Mesenchymal stem cell (in vitro differentiated cells and primary cell): ENCODE results near the gene MOV10L1.

Experiments
- DNase-seq: peaks from one replicate; pipeline ENCODE4 v3.0.0-alpha.2; 2013
- H2AFZ ChIP-seq: one replicate; pipeline ENCODE4 v1.6.1; 2013; ENCODE audit warnings: low read depth, mild to moderate bottlenecking, control low read depth, inconsistent platforms, low read length, moderate library complexity
- H2AK5ac ChIP-seq: 2 replicates; pipeline ENCODE4 v1.6.1; 2013; ENCODE audit warnings: low read length, moderate library complexity, mild to moderate bottlenecking, inconsistent platforms; ENCODE audit not compliant: severe bottlenecking
- H2BK120ac ChIP-seq: one replicate; pipeline ENCODE4 v1.6.1; 2013; ENCODE audit warnings: low read depth, mild to moderate bottlenecking, inconsistent platforms, low read length, moderate library complexity
- H2BK12ac ChIP-seq, 2 experiments: one replicate each; pipeline ENCODE4 v1.6.1; 2013; ENCODE audit warnings: inconsistent platforms in 2 of 2, low read length in 2 of 2, mild to moderate bottlenecking in 2 of 2, moderate library complexity in 2 of 2, control low read depth in 1 of 2
- H2BK15ac ChIP-seq: one replicate; pipeline ENCODE4 v1.6.1; 2013; ENCODE audit warnings: mild to moderate bottlenecking, low read depth, inconsistent platforms; ENCODE audit not compliant: poor library complexity, severe bottlenecking
- H2BK5ac ChIP-seq: 2 replicates; pipeline ENCODE4 v1.6.1; 2013; ENCODE audit warnings: low read depth, mild to moderate bottlenecking, low read length, control low read depth, inconsistent platforms; ENCODE audit not compliant: poor library complexity, severe bottlenecking
- H3K14ac ChIP-seq, 2 experiments: one replicate each; pipeline ENCODE4 v1.6.1; 2013; ENCODE audit warnings: inconsistent platforms in 2 of 2, low read length in 2 of 2, control low read depth in 1 of 2, mild to moderate bottlenecking in 1 of 2, moderate library complexity in 1 of 2
- H3K18ac ChIP-seq, 2 experiments: one replicate each; pipeline ENCODE4 v1.6.1; 2013; ENCODE audit warnings: inconsistent platforms in 2 of 2, low read length in 2 of 2, control low read depth in 1 of 2, low read depth in 1 of 2, mild to moderate bottlenecking in 1 of 2
- H3K23ac ChIP-seq, 2 experiments: one replicate each; pipeline ENCODE4 v1.6.1; 2013; ENCODE audit warnings: inconsistent platforms in 2 of 2, low read length in 2 of 2, mild to moderate bottlenecking in 2 of 2, moderate library complexity in 2 of 2, control low read depth in 1 of 2
- H3K27ac ChIP-seq: 2 replicates; pipeline ENCODE4 v1.5.1; 2013; ENCODE audit warnings: mild to moderate bottlenecking, moderate library complexity, low read length, control low read depth, inconsistent platforms; ENCODE audit not compliant: poor library complexity, severe bottlenecking
- H3K27me3 ChIP-seq, 2 experiments: 2 replicates each; pipeline versions ENCODE4 v1.6.1 to v1.7.0; 2013; ENCODE audit warnings: low read length in 2 of 2, mild to moderate bottlenecking in 2 of 2, moderate library complexity in 2 of 2, control low read depth in 1 of 2, inconsistent platforms in 1 of 2; ENCODE audit not compliant: control insufficient read depth in 1 of 2, insufficient read depth in 1 of 2
- H3K36me3 ChIP-seq, 2 experiments: 2 replicates each; pipeline versions ENCODE4 v1.6.1 to v1.7.0; 2013; ENCODE audit warnings: low read length in 2 of 2, control low read depth in 1 of 2, inconsistent platforms in 1 of 2, low read depth in 1 of 2, mild to moderate bottlenecking in 1 of 2; ENCODE audit not compliant: insufficient read depth in 2 of 2, control insufficient read depth in 1 of 2
- H3K4ac ChIP-seq, 2 experiments: one replicate each; pipeline ENCODE4 v1.6.1; 2013; ENCODE audit warnings: inconsistent platforms in 2 of 2, low read length in 2 of 2, mild to moderate bottlenecking in 2 of 2, moderate library complexity in 2 of 2, control low read depth in 1 of 2, low read depth in 1 of 2
- H3K4me1 ChIP-seq: 2 replicates; pipeline ENCODE4 v1.6.1; 2013; ENCODE audit warnings: low read depth, low read length, control low read depth; ENCODE audit not compliant: control insufficient read depth, insufficient read depth
- H3K4me2 ChIP-seq: 2 replicates; pipeline ENCODE4 v1.6.1; 2013; ENCODE audit warnings: low read length, mild to moderate bottlenecking, inconsistent platforms; ENCODE audit not compliant: poor library complexity, severe bottlenecking
- H3K4me3 ChIP-seq, 2 experiments: 2 replicates each; pipeline versions ENCODE4 v1.5.1 to v1.7.0; 2013; ENCODE audit warnings: low read length in 2 of 2, mild to moderate bottlenecking in 2 of 2, control low read depth in 1 of 2, low read depth in 1 of 2; ENCODE audit not compliant: insufficient read depth in 1 of 2
- H3K79me1 ChIP-seq: replicated peaks from 2 replicates; pipeline ENCODE4 v1.6.1; 2013; ENCODE audit warnings: mild to moderate bottlenecking, control low read depth, low read length, inconsistent platforms; ENCODE audit not compliant: poor library complexity, severe bottlenecking
- H3K9ac ChIP-seq: 2 replicates; pipeline ENCODE4 v1.7.0; 2013; ENCODE audit warnings: mild to moderate bottlenecking, low read length, moderate library complexity
- H3K9me3 ChIP-seq: 2 replicates; pipeline ENCODE4 v1.7.0; 2013; ENCODE audit warnings: mild to moderate bottlenecking, low read length; ENCODE audit not compliant: control insufficient read depth
- H4K8ac ChIP-seq: one replicate; pipeline ENCODE4 v1.6.1; 2013; ENCODE audit warnings: inconsistent platforms, mild to moderate bottlenecking, low read length, moderate library complexity
- H4K91ac ChIP-seq: one replicate; pipeline ENCODE4 v1.6.1; 2013; ENCODE audit warnings: mild to moderate bottlenecking, low read length, inconsistent platforms
- WGBS: methylation state at CpG from one replicate; pipeline ENCODE4 v1.1.7; 2013; ENCODE audit warnings: mixed read lengths; 5-methylcytosine and 5-hydroxymethylcytosine counted together

MOV10L1 gene

DNA sequence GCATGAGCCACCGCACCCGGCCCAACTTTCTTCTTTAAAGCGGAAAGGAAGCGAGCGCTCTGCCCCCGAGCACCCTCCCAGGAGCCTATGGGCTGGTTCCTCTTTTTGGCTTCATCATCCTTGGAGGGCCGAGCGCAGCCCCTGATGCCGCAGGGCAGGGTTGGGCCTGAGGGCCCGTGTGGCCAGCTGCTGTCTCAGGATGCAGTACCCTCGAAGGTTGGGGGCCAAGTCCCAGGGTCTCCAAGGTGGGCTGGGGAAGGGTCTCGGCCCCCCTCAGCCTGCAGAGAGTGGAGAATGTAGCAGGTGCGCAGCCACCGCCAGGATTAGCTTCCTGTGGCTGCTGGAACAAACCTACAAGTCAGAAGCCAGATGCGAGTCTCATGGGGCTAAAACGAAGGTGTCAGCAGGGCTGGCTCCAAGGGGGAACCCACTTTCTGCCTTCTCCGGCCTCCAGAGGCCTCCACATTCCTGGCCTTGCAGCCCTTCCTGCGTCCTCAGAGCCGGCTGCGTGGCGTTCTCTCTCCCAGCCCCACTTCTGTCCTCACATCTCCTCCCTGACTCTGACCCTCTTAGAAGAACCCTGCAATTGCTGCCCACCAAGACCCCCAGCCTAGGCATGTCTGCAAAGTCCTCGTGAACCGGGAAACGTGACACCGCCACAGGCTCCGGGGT lies 83.6 kb downstream of the MOV10L1 start:
- Histone ChIP-seq H3K27ac (no peak overlapping the region), H3K4ac (no peak overlapping the region), H3K18ac (no peak overlapping the region), H2BK120ac (no peak overlapping the region), H3K79me1 (no peaks in the 10 kb centered on the region), H4K91ac (no peak overlapping the region), H2BK15ac (no peak overlapping the region), H3K23ac (no peak overlapping the region), H3K4me2 (no peak overlapping the region), H3K9me3 (peaks cover 3% of the 10 kb centered on the region), H3K9ac (no peak overlapping the region), H2AK5ac (no peak overlapping the region), H3K36me3 (no peaks in the 10 kb centered on the region), H3K14ac (no peak overlapping the region), H3K27me3 (peaks cover 21 to 59% of the 10 kb centered on the region in 2 experiments), H2BK5ac (no peak overlapping the region), H2AFZ (no peak overlapping the region), H2BK12ac (no peak overlapping the region), H3K4me3 (no peak overlapping the region), H4K8ac (no peak overlapping the region), H3K4me1 (peaks cover 12% of the 10 kb centered on the region)
- WGBS = 91% methylated on average over 26 of the region's 26 CpGs
- no peak for DNase-seq

DNA sequence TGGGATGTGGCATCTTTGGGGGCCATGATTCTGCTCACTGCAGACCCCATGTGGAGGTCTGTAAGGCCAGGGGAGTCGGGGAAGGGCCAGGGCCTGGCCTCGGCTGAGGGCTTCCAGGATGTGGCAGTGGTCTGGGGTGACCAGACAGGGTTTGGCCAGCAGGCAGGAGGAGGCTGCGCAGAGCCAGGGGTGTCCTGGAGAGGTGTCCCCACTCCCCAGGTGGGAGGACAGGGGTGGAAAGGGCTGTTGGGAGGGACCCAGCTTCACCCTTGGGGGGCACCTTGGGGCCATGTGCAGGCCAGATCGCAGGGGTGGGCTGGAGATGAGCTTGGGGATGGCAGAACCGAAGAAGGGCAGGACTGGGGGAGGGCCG lies 84.2 kb downstream of the MOV10L1 start:
- Histone ChIP-seq H2AFZ (no peak overlapping the region), H3K23ac (no peak overlapping the region), H2BK15ac (no peak overlapping the region), H2AK5ac (no peak overlapping the region), H2BK12ac (no peak overlapping the region), H3K4me1 (peaks cover 11% of the 10 kb centered on the region), H2BK5ac (no peak overlapping the region), H3K18ac (no peak overlapping the region), H3K79me1 (no peaks in the 10 kb centered on the region), H3K14ac (no peak overlapping the region), H3K9me3 (peaks cover 3% of the 10 kb centered on the region), H3K9ac (no peak overlapping the region), H3K4ac (no peak overlapping the region), H2BK120ac (no peak overlapping the region), H3K4me2 (no peak overlapping the region), H3K27ac (no peak overlapping the region), H3K27me3 (peaks cover 17 to 60% of the 10 kb centered on the region in 2 experiments), H4K91ac (no peak overlapping the region), H4K8ac (no peak overlapping the region), H3K4me3 (no peak overlapping the region), H3K36me3 (no peaks in the 10 kb centered on the region)
- DNase-seq = no peak
- 92% methylated on average over 6 of the region's 6 CpGs for WGBS

DNA sequence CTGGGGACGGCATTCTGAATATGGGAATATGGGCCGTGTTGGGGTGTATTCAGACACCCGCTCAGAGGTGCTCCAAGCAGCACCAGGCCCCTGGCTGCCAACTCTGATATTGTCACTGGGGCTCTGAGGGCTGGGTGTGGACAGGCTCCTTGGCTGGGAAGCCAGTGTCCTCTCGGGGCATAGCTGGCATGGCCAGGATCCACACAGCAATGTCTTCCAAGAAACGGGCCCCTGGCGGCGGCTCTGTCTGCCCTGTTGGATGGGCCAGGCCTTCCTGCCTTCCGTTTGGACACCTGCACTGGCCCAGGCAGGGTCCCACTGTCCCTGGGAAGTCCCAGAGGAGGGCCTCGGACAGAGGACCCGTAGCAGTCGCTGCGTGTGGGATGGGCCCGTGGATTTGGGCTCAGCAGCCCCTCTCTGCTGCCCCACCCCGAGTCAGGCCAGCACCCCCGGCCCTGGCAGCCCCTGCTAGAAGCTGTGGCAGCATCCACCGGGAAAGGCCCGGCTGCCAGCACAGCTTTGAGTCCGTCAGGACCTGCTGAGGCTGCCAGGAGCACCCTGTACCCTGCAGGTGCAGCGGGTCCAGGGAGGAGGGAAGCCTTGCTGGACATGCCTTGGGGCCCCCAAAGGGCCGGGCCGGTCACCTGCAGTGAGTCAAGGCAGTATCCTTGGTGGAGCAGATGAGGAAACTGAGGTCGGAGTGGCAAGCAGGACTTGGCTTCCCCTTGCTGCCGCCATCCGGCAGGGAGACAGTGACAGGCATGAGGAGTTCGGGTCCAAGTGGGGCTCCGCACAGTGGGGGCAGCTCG lies 84.8 kb downstream of the MOV10L1 start:
- Histone ChIP-seq H3K23ac (no peak overlapping the region), H3K9me3 (peaks cover 3% of the 10 kb centered on the region), H2BK15ac (no peak overlapping the region), H3K4me1 (peaks cover 7% of the 10 kb centered on the region), H2AK5ac (no peak overlapping the region), H2BK5ac (no peak overlapping the region), H3K36me3 (no peaks in the 10 kb centered on the region), H3K18ac (no peak overlapping the region), H4K8ac (no peak overlapping the region), H4K91ac (no peak overlapping the region), H3K9ac (no peak overlapping the region), H2BK12ac (no peak overlapping the region), H3K27ac (no peak overlapping the region), H3K4ac (no peak overlapping the region), H2BK120ac (no peak overlapping the region), H3K79me1 (no peaks in the 10 kb centered on the region), H3K14ac (no peak overlapping the region), H2AFZ (no peak overlapping the region), H3K4me3 (no peak overlapping the region), H3K27me3 (peaks cover 12 to 61% of the 10 kb centered on the region in 2 experiments), H3K4me2 (no peak overlapping the region)
- WGBS = 90% methylated on average over 27 of the region's 27 CpGs
- DNase-seq = no peak

DNA sequence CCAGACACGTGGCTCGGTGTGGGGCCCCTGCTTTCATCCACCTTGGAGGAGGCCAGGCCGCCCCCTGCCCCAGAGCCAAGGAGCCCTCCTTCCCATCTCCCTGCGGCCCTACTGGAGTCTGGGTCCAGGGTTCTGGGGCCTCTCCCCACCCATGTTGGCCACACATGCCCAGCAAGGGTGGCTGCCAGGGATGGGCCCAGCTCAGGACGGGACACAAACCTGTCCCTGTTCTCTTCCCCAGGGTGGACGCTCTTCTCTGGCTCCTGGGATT lies 85.3 kb downstream of the MOV10L1 start:
- WGBS = 93% methylated on average over 5 of the region's 6 CpGs
- H3K36me3 ChIP-seq = no peaks in the 10 kb centered on the region

More for the DNA sequence above, 85.3 kb downstream of the MOV10L1 start:
- Histone ChIP-seq H3K4me3 (no peak overlapping the region), H4K8ac (no peak overlapping the region), H3K27ac (no peak overlapping the region), H4K91ac (no peak overlapping the region), H2AK5ac (no peak overlapping the region), H3K18ac (no peak overlapping the region), H2BK120ac (no peak overlapping the region), H3K9me3 (peaks cover 3% of the 10 kb centered on the region), H3K14ac (no peak overlapping the region), H2BK15ac (no peak overlapping the region), H3K23ac (no peak overlapping the region), H2BK5ac (no peak overlapping the region), H2BK12ac (no peak overlapping the region), H3K4me1 (peaks cover 5% of the 10 kb centered on the region), H3K4ac (no peak overlapping the region), H3K4me2 (no peak overlapping the region), H3K9ac (no peak overlapping the region), H2AFZ (no peak overlapping the region), H3K79me1 (no peaks in the 10 kb centered on the region), H3K27me3 (peaks cover 12 to 67% of the 10 kb centered on the region in 2 experiments)
- no peak for DNase-seq
